GM12801 (cell line): ENCODE data around the gene QARS1.

ENCODE experiments used
- TF ChIP-seq, protein P1 (sequence below): IDR thresholded peaks from one replicate; pipeline ENCODE4 v1.5.1; 2011; ENCODE audit warnings: control low read depth; ENCODE audit not compliant: insufficient read length; ENCODE audit errors: extremely low read depth

The QARS1 gene

DNA sequence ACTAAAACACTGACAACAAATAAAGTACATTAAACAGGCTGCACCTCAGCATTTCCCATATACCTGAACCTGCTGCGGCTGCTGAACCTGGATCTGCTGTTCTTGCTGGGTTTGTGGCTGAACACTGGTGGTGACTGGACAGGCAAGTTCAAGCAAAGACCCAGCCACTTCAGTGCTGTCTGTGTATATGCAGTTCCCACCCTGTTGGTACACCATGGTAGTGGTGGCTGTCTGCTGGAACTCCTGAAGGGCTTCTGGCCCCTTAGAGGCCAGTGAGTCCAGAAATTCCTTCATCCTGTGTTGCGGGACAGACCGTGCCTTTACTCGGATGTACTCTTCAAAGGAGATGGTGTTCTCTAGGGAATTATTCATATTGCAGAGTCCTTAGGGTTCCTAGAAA is 27.9 kb downstream of the QARS1 start:
- TF ChIP-seq, protein P1, sequence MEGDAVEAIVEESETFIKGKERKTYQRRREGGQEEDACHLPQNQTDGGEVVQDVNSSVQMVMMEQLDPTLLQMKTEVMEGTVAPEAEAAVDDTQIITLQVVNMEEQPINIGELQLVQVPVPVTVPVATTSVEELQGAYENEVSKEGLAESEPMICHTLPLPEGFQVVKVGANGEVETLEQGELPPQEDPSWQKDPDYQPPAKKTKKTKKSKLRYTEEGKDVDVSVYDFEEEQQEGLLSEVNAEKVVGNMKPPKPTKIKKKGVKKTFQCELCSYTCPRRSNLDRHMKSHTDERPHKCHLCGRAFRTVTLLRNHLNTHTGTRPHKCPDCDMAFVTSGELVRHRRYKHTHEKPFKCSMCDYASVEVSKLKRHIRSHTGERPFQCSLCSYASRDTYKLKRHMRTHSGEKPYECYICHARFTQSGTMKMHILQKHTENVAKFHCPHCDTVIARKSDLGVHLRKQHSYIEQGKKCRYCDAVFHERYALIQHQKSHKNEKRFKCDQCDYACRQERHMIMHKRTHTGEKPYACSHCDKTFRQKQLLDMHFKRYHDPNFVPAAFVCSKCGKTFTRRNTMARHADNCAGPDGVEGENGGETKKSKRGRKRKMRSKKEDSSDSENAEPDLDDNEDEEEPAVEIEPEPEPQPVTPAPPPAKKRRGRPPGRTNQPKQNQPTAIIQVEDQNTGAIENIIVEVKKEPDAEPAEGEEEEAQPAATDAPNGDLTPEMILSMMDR: no peak

DNA sequence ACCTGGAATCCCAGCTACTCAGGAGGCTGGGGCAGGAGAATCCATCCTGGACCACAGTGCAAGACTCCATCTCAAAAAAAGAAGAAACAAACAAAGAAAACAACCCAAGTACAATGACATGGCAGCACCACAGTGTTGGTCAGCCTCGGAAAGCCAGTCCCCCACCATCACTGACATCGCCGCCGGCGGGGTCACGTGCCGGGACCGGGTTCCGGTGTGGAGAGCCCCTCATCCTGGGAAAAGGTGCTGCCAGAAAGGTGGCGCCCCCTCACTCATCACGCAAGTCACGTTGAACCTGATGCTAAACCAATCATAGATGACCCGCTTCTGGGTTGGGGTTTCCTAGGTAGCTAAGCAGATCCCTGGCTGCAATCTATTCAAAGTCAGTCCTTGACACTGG is 28.4 kb downstream of the QARS1 start:
- TF ChIP-seq, protein P1: no peak

DNA sequence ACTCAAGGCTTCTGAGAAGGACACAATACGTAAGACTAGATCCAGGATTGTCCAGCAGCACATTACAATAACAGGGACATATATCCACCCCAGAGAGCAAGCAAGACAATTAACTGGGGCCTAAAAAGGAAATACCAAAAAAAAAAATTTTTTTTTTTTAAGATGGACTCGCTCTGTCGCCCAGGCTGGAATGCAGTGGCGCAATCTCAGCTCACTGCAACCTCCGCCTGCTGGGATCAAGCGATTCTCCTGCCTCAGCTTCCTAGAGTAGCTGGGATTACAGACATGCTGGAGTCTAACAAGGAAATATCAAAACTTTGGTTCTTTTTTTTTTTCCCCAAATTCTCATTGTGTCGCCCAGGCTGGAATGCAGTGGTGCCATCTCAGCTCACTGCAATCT is 46.5 kb downstream of the QARS1 start:
- TF ChIP-seq, protein P1: no peak

DNA sequence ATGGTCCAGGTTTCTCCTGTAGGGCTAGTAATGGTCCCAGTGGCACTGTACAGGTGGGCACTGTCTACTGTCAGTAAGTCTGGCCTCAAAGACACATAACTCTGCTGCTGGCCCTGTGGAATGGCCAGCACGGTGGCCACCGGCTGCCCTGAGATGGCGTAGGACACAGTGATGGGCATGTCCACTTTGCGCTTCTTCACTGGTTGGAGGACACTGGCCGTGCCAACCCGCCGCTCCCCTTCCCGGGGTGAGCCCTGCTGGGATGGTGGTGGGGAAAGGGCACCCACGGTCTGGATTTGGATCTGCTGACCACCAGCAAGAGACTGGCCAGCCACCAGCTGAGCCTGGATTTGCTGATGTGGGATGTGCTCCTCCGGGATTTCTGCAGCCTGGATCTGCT is 47.3 kb downstream of the QARS1 start:
- TF ChIP-seq, protein P1: no peak

DNA sequence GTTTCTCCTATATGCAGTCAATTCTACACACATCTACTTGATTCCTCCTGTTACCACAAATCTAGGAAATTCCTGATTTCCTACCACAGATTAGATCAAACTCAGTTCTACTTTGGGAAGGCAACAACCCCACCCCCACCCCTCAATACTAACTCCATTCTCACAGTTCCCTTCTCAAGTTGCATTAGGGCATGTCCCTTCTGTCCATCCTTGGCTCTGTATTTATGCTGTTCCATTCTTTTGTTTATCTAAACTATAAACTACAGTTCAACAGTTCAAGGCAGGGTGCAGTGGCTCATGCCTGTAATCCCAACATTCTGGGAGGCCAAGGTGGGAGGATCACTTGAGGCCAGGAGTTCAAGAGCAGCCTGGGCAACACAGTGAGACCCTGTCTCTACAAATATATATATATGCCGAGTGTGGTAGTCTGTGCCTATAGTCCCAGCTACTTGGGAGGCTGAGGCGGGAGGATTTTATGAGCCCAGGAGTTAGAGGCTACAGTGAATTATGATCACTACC is 50.2 kb downstream of the QARS1 start:
- TF ChIP-seq, protein P1: no peak

DNA sequence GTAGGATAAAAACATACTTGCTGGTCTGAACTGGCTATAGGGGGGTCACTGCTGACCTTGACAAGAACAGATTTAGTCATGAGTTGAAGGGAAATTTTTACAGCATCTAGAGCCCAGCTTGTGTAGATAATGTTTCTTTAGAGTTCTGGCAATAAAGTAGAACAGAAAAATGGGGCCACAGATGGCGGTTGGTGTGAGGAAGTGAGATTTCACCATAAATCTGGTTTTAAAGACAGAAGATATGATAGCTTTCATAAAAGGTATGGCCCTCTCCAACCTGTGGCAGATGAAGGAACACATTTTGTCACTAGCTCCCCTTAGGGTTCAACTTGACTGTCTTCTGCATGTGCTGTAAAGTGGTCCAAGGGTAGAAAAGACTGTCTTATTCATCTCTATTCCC is 51.0 kb downstream of the QARS1 start:
- TF ChIP-seq, protein P1: no peak
